Astrocyte (in vitro differentiated cells and primary cell): ENCODE results near the gene PYROXD2.

Experiments
- EZH2 ChIP-seq: IDR thresholded peaks from 2 replicates; pipeline ENCODE4 v1.6.1; 2012; ENCODE audit warnings: mild to moderate bottlenecking, low read length, inconsistent platforms; ENCODE audit not compliant: insufficient read depth
- TF ChIP-seq, protein P1 (sequence below): IDR thresholded peaks from 2 replicates; pipeline ENCODE4 v1.5.1; 2011; ENCODE audit warnings: low read depth, mild to moderate bottlenecking, inconsistent platforms, low read length, moderate library complexity; ENCODE audit not compliant: insufficient read depth

DNA sequence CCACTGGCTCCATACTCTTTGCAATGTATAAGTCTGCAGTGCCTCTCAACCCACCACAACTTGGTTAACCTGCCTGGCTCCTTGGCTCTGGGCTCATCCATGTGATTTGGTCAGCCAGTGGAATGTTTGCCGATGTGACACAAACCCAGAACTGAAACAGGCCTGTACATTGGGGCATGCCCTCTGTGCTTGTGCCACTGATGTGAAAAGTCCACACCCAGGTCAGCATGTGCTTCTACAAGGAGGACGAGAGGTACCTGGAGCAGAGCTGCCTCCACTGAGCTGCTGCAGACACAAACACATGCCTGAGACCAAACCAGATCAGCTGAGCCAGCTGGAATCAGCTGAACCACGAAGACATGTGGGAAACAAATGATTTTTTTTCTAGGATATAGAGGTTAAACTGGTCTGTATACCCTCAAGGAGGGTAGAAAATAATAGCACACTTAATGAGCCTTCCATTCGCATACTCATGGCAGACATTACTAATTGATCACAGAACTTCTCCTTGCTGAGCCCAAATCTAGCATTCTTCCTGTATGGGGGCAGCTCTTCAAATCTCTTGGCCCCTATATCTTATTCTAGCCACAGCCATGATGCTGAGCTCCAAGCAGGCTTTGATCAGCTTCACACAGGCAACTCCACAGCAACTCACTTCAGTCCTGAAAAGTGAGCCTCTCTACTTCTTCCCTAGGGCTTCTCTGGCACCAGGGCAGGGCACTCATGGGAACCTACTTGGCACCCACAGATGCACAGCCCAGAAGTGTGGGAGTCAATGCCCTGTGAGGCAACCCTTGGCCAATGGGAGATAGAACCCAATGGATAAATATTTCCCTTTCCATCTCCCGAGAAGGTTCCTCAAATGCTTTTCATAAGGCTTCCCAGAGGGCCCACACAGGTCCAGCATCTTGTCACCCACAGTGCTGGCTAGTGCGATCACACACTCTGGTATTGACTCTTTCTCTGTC is 18.6 kb downstream of the PYROXD2 start:
- TF ChIP-seq, protein P1, sequence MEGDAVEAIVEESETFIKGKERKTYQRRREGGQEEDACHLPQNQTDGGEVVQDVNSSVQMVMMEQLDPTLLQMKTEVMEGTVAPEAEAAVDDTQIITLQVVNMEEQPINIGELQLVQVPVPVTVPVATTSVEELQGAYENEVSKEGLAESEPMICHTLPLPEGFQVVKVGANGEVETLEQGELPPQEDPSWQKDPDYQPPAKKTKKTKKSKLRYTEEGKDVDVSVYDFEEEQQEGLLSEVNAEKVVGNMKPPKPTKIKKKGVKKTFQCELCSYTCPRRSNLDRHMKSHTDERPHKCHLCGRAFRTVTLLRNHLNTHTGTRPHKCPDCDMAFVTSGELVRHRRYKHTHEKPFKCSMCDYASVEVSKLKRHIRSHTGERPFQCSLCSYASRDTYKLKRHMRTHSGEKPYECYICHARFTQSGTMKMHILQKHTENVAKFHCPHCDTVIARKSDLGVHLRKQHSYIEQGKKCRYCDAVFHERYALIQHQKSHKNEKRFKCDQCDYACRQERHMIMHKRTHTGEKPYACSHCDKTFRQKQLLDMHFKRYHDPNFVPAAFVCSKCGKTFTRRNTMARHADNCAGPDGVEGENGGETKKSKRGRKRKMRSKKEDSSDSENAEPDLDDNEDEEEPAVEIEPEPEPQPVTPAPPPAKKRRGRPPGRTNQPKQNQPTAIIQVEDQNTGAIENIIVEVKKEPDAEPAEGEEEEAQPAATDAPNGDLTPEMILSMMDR = no peak
- no peak for TF ChIP-seq EZH2
